Measurements from ENCODE around the gene BEND7. TPM values are rescaled to one million over a fixed set of nuclear protein-coding genes. Genes with fewer than 3 reads are reported as not detected.

BEND7 gene
- total RNA-seq, 1 donor from 2014 or later = 1.3 TPM

DNA sequence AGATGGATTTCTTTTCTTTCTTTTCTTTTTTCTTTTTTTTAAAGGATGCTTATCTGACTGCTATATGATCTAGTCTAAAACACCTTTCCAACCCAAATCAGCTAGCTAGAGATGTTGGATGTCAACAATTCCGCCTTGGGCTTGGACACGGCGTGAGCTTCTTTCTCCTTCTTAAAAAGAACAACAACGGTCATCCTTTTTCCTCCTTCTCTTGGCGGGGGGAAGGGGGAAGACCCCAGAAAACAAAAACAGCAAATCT lies 1.0 kb downstream of the BEND7 start:
- TF ChIP-seq, protein P1, sequence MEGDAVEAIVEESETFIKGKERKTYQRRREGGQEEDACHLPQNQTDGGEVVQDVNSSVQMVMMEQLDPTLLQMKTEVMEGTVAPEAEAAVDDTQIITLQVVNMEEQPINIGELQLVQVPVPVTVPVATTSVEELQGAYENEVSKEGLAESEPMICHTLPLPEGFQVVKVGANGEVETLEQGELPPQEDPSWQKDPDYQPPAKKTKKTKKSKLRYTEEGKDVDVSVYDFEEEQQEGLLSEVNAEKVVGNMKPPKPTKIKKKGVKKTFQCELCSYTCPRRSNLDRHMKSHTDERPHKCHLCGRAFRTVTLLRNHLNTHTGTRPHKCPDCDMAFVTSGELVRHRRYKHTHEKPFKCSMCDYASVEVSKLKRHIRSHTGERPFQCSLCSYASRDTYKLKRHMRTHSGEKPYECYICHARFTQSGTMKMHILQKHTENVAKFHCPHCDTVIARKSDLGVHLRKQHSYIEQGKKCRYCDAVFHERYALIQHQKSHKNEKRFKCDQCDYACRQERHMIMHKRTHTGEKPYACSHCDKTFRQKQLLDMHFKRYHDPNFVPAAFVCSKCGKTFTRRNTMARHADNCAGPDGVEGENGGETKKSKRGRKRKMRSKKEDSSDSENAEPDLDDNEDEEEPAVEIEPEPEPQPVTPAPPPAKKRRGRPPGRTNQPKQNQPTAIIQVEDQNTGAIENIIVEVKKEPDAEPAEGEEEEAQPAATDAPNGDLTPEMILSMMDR (IDR thresholded peaks at IDR 0.05; ENCODE audit: insufficient read depth, low read length, severe bottlenecking) = no peak
- DNase-seq (ENCODE audit: low read depth) (no peak), FAIRE-seq (no peak)
- Histone ChIP-seq H3K27me3 (ENCODE audit: control insufficient read depth, insufficient read depth, low read length) (no peaks in the 10 kb centered on the region), H3K4me3 (ENCODE audit: low read depth, low read length) (peak overlapping the region; percentile 42), H3K36me3 (ENCODE audit: control insufficient read depth, insufficient read depth, low read length) (no peaks in the 10 kb centered on the region)

- TF ChIP-seq, protein P1 (IDR thresholded peaks at IDR 0.05; ENCODE audit: insufficient read depth, low read length, severe bottlenecking) = no peak
Observed at GRCh38 chr10:13526948-13527863, 1.6 kb downstream of the BEND7 start.

GRCh38 chr10:13525663-13526062 lies 3.2 kb downstream of the BEND7 start:
- no peaks in the 10 kb centered on the region for H3K27me3 ChIP-seq (ENCODE audit: control insufficient read depth, insufficient read depth, low read length)
- H3K36me3 ChIP-seq (ENCODE audit: control insufficient read depth, insufficient read depth, low read length) = no peaks in the 10 kb centered on the region
- no peak for DNase-seq (ENCODE audit: low read depth)
- TF ChIP-seq, protein P1 (IDR thresholded peaks at IDR 0.05; ENCODE audit: insufficient read depth, low read length, severe bottlenecking) = no peak
- no peak for FAIRE-seq
- H3K4me3 ChIP-seq (ENCODE audit: low read depth, low read length) = no peak overlapping the region

More at GRCh38 chr10:13526948-13527863, 1.6 kb downstream of the BEND7 start:
- FAIRE-seq (no peak), DNase-seq (ENCODE audit: low read depth) (peak; percentile 91)
- Histone ChIP-seq H3K4me3 (ENCODE audit: low read depth, low read length) (peak overlapping the region; percentile 42), H3K27me3 (ENCODE audit: control insufficient read depth, insufficient read depth, low read length) (no peaks in the 10 kb centered on the region), H3K36me3 (ENCODE audit: control insufficient read depth, insufficient read depth, low read length) (no peaks in the 10 kb centered on the region)

- DNase-seq (ENCODE audit: low read depth) = no peak
- TF ChIP-seq, protein P1 (IDR thresholded peaks at IDR 0.05; ENCODE audit: insufficient read depth, low read length, severe bottlenecking) = no peak
- H3K27me3 ChIP-seq (ENCODE audit: control insufficient read depth, insufficient read depth, low read length) = no peaks in the 10 kb centered on the region
- FAIRE-seq = no peak
- H3K36me3 ChIP-seq (ENCODE audit: control insufficient read depth, insufficient read depth, low read length) = no peaks in the 10 kb centered on the region
- no peak overlapping the region for H3K4me3 ChIP-seq (ENCODE audit: low read depth, low read length)
Observed at GRCh38 chr10:13521026-13521425, 7.8 kb downstream of the BEND7 start.

GRCh38 chr10:13520194-13520593 lies 8.6 kb downstream of the BEND7 start:
- no peaks in the 10 kb centered on the region for H3K27me3 ChIP-seq (ENCODE audit: control insufficient read depth, insufficient read depth, low read length)
- no peak for DNase-seq (ENCODE audit: low read depth)
- TF ChIP-seq, protein P1 (IDR thresholded peaks at IDR 0.05; ENCODE audit: insufficient read depth, low read length, severe bottlenecking) = no peak
- H3K36me3 ChIP-seq (ENCODE audit: control insufficient read depth, insufficient read depth, low read length) = no peaks in the 10 kb centered on the region
- FAIRE-seq = no peak
- no peak overlapping the region for H3K4me3 ChIP-seq (ENCODE audit: low read depth, low read length)
